Small intestine (tissue), 16 donors: ENCODE results near the gene RTL10. TPM values are rescaled to one million over a fixed set of nuclear protein-coding genes. Genes with fewer than 3 reads are reported as not detected.

Experiments used
- DNase-seq, 2 donors: peaks; one replicate each; pipeline versions ENCODE4 v3.0.0 to v3.0.0-alpha.2; 2013
- FAIRE-seq: peaks from 2 replicates; lab custom pipeline; 2012; peaks lifted over from hg19 to GRCh38; lab: Jason Lieb, UNC
- H3K27ac ChIP-seq, 3 donors: one replicate each; pipeline ENCODE4 v1.5.1; 2013; ENCODE audit warnings: low read length in 2 of 3, mild to moderate bottlenecking in 2 of 3, control low read depth in 1 of 3, inconsistent platforms in 1 of 3, low read depth in 1 of 3, moderate library complexity in 1 of 3
- H3K27me3 ChIP-seq, 3 donors: one replicate each; pipeline ENCODE4 v1.6.1; 2013; ENCODE audit warnings: low read length in 3 of 3, inconsistent platforms in 1 of 3; ENCODE audit not compliant: control insufficient read depth in 3 of 3, insufficient read depth in 3 of 3
- H3K36me3 ChIP-seq, 3 donors: one replicate each; pipeline ENCODE4 v1.6.1; 2013; ENCODE audit warnings: low read length in 3 of 3, inconsistent platforms in 1 of 3, low read depth in 1 of 3, mild to moderate bottlenecking in 1 of 3, moderate library complexity in 1 of 3; ENCODE audit not compliant: control insufficient read depth in 3 of 3, insufficient read depth in 2 of 3
- H3K4me1 ChIP-seq, 3 donors: one replicate each; pipeline ENCODE4 v1.6.1; 2013; ENCODE audit warnings: low read length in 2 of 3, inconsistent platforms in 1 of 3, low read depth in 1 of 3, mild to moderate bottlenecking in 1 of 3, moderate library complexity in 1 of 3; ENCODE audit not compliant: control insufficient read depth in 3 of 3, insufficient read depth in 2 of 3
- H3K4me3 ChIP-seq, 3 donors: one replicate each; pipeline ENCODE4 v1.5.1; 2013; ENCODE audit warnings: low read length in 3 of 3, control low read depth in 1 of 3, inconsistent platforms in 1 of 3, low read depth in 1 of 3, mild to moderate bottlenecking in 1 of 3, moderate library complexity in 1 of 3
- H3K9me3 ChIP-seq, 2 donors: one replicate each; pipeline ENCODE4 v1.6.1; 2013; ENCODE audit warnings: low read depth in 1 of 2, low read length in 1 of 2; ENCODE audit not compliant: control insufficient read depth in 2 of 2, insufficient read depth in 1 of 2
- WGBS, 3 donors: extraction: QIAGEN DNeasy Blood & Tissue Kit; methylation state at CpG; one replicate each; pipeline ENCODE4 v1.1.7; 2013; 5-methylcytosine and 5-hydroxymethylcytosine counted together
- long read RNA-seq, 10 donors: transcript quantifications; one replicate each; lab custom pipeline, GENCODE V29; 2026
- polyA plus RNA-seq, 4 donors: library from polyadenylated mRNA; stranded (reverse) in 3 of 4; unstranded in 1 of 4; fragments of 200-250 nt in 3 of 4; fragments of 120-200 nt in 1 of 4; gene quantifications; one replicate each; pipeline versions ENCODE4 v1.2.1 to v1.2.3, GENCODE V29; 2013
- donor health status: healthy with polysubstance abuse.
- donor health status: control.
- donor health status: control.
- donor health status: Bipolar disorder and iron deficiency.
- donor health status: healthy.

The RTL10 gene, protein sequence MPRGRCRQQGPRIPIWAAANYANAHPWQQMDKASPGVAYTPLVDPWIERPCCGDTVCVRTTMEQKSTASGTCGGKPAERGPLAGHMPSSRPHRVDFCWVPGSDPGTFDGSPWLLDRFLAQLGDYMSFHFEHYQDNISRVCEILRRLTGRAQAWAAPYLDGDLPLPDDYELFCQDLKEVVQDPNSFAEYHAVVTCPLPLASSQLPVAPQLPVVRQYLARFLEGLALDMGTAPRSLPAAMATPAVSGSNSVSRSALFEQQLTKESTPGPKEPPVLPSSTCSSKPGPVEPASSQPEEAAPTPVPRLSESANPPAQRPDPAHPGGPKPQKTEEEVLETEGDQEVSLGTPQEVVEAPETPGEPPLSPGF
- 10 to 100 TPM in 3 of 4 donors, 1 to 10 TPM in 1; 9.7 to 30.6 (median 22.3) TPM for polyA plus RNA-seq
- long read RNA-seq, donor 1, full-length matches to known transcripts: 9 of 9 reads
- long read RNA-seq, donor 1, partial matches to known transcripts: 0 of 9 reads
- long read RNA-seq, donor 1, other reads (novel, unspliced or antisense): 0 of 9 reads
- long read RNA-seq, donor 2, full-length matches to known transcripts: 2 of 2 reads
- long read RNA-seq, donor 2, partial matches to known transcripts: 0 of 2 reads
- long read RNA-seq, donor 2, other reads (novel, unspliced or antisense): 0 of 2 reads
- long read RNA-seq, donor 3, full-length matches to known transcripts: 3 of 3 reads
- long read RNA-seq, donor 3, partial matches to known transcripts: 0 of 3 reads
- long read RNA-seq, donor 3, other reads (novel, unspliced or antisense): 0 of 3 reads
- long read RNA-seq, donor 4: 0 reads
- long read RNA-seq, donor 5, full-length matches to known transcripts: 2 of 2 reads
- long read RNA-seq, donor 5, partial matches to known transcripts: 0 of 2 reads
- long read RNA-seq, donor 5, other reads (novel, unspliced or antisense): 0 of 2 reads
- long read RNA-seq, donor 6, full-length matches to known transcripts: 5 of 5 reads
- long read RNA-seq, donor 6, partial matches to known transcripts: 0 of 5 reads
- long read RNA-seq, donor 6, other reads (novel, unspliced or antisense): 0 of 5 reads
- long read RNA-seq, donor 7, full-length matches to known transcripts: 5 of 5 reads
- long read RNA-seq, donor 7, partial matches to known transcripts: 0 of 5 reads
- long read RNA-seq, donor 7, other reads (novel, unspliced or antisense): 0 of 5 reads
- long read RNA-seq, donor 8, full-length matches to known transcripts: 1 of 1 reads
- long read RNA-seq, donor 8, partial matches to known transcripts: 0 of 1 reads
- long read RNA-seq, donor 8, other reads (novel, unspliced or antisense): 0 of 1 reads
- long read RNA-seq, donor 9: 0 reads
- long read RNA-seq, donor 10, full-length matches to known transcripts: 4 of 4 reads
- long read RNA-seq, donor 10, partial matches to known transcripts: 0 of 4 reads
- long read RNA-seq, donor 10, other reads (novel, unspliced or antisense): 0 of 4 reads

DNA sequence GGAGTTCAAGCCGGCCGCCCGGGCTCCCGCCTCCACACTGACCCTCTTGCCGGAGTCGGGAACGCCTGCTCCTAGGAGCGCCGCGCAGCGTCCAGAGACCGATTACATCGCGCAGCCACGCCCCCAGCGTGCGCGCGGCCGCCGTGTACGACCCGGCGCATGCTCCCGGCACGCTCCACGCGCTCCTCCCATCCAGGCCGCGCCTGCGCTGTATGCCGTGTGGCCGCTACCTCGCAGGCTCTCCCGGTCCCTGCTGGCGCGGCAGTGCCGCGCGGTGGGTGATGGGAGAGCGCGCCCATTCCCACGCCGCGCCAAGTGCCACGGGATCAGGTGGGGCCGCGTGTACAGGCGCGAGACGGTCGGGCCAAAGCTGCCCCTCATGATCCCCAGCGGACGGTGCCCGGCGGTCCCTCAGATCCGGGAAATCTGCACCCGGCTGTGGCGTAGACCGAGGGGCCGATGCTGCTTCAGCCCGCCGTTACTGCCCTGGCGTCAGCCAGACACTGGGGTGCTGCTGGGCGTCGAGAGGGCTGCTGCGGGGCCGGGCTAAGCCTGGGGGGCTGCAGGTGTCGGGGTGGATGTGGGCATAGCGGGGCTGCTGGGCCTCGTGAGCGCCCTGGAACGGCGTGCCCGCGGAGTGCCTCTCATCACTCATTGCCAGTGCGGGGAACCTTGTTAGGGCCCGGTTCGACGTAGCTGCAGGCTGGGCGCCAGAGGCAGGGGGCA is at the start of gene RTL10, which contains the start of gene GNB1L:
Gene RTL10 (minus strand): TSS at position 97 of the 726 bp plus-strand sequence. CDS start 2,613 bp downstream, outside the sequence.
Gene GNB1L (minus strand): TSS at position 97 of the 726 bp plus-strand sequence. CDS start 33,519 bp downstream, outside the sequence.
- no peak for FAIRE-seq
- peak within 1 kb of the TSS; percentile 89 to 94 (median 93) for H3K27ac ChIP-seq

DNA sequence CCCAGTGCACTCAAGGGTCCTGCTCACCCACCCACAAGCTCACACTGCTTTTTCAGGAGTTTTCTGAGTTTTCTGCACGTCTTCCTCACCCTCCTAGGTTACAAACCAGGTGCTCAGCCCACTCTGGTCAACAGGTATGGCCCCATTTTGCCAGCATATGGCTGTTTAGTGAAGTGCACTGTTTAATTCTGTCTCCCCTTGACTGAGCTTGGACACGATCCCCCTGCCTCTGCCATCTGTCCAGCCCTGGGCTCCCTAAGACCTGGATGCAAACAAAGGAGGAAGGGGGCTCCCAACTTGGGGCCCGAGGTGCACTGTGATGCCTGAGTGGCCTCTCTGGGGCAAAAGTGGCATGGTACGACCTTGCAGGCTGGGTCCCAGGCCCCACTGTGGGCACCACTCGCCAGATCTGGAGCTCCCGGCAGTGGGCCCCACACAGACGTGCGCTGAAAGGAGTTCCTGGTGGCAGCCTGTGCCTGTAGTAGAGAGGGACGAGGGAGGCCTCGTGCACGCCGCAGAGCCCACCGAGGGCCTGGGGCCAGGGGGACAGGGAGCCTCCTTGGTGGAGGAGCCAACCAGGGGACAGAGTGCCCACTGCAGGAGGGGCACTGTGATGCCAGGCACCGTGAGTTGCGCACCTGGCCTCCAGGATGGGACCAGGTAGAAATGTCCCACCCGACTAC is 49.6 kb upstream of the RTL10 start:
- Histone ChIP-seq H3K27me3 (no peaks in the 10 kb centered on the region), H3K36me3 (peaks cover 0 to 56% (median 0%) of the 10 kb centered on the region in 3 donors), H3K4me3 (no peak overlapping the region), H3K4me1 (no peaks in the 10 kb centered on the region), H3K9me3 (no peaks in the 10 kb centered on the region), H3K27ac (no peak overlapping the region)
- FAIRE-seq (no peak), DNase-seq (no peak)
- 84 to 91% (median 90%) methylated on average over 16 of the region's 16 CpGs for WGBS, 3 donors

More for the DNA sequence above, at the start of gene RTL10, which contains the start of gene GNB1L:
- Histone ChIP-seq H3K4me1 (peaks cover 0 to 36% (median 10%) of the 10 kb centered on the region in 3 donors), H3K27me3 (no peaks in the 10 kb centered on the region), H3K36me3 (peaks cover 4 to 30% (median 4%) of the 10 kb centered on the region in 3 donors), H3K4me3 (peak within 1 kb of the TSS; percentile 70 to 94 (median 90)), H3K9me3 (no peaks in the 10 kb centered on the region)
- 0 to 1% (median 0%) methylated on average over 68 to 81 of the region's 81 CpGs for WGBS, 3 donors
- peak; percentile 96 to 100 for DNase-seq

DNA sequence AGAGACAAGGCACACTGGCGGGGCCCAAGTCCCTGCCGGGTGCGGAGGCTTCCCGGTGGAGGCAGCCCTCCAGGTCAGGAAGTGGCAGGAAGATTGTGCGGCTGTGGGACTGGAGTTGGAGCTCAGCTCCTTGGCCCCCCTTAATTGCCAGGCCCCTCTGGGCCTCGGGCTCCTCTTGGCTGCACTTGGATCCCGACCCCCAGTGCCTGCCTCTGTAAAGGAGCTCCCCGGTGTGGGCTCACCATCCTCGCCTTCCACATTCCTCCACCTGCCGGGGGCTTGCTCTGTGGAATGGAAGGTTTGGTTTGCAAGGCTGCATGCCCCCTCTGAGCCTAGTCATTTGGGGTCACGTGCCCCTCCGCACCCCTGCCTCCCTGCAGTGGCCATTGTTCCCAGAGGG is 48.8 kb upstream of the RTL10 start:
- Histone ChIP-seq H3K4me1 (no peaks in the 10 kb centered on the region), H3K4me3 (no peak overlapping the region), H3K9me3 (no peaks in the 10 kb centered on the region), H3K27me3 (no peaks in the 10 kb centered on the region), H3K27ac (no peak overlapping the region), H3K36me3 (peaks cover 0 to 63% (median 0%) of the 10 kb centered on the region in 3 donors)
- DNase-seq (no peak), FAIRE-seq (no peak)
- WGBS, 3 donors: 83 to 89% (median 88%) methylated on average over 7 to 12 of the region's 12 CpGs

DNA sequence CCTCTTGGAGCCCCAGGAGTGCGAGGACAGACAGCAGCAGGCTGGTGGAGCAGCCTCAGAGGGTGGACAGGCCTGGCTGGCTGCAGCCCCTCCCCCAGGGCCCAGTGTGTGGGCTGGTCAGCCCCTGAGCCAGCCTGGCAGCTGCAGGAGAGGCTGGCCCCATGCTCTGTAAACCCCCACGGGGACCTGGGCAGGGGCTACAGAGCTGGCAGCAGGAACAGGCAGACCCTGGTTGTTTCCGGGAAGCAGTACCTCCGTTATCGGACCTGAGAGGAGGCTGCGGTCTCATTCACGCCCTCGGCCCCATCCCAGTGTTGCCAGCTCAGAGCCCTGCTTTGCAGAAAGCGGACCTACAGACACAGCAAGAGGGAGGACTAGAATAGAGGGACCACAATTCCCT is 48.4 kb upstream of the RTL10 start:
- no peaks in the 10 kb centered on the region for H3K9me3 ChIP-seq
- no peak overlapping the region for H3K27ac ChIP-seq
- WGBS, 3 donors: 86 to 94% (median 93%) methylated on average over 9 of the region's 9 CpGs
- H3K4me3 ChIP-seq: no peak overlapping the region
- no peaks in the 10 kb centered on the region for H3K4me1 ChIP-seq
- H3K36me3 ChIP-seq: peaks cover 0 to 61% (median 1%) of the 10 kb centered on the region in 3 donors
- DNase-seq (no peak), FAIRE-seq (no peak)
- no peaks in the 10 kb centered on the region for H3K27me3 ChIP-seq

DNA sequence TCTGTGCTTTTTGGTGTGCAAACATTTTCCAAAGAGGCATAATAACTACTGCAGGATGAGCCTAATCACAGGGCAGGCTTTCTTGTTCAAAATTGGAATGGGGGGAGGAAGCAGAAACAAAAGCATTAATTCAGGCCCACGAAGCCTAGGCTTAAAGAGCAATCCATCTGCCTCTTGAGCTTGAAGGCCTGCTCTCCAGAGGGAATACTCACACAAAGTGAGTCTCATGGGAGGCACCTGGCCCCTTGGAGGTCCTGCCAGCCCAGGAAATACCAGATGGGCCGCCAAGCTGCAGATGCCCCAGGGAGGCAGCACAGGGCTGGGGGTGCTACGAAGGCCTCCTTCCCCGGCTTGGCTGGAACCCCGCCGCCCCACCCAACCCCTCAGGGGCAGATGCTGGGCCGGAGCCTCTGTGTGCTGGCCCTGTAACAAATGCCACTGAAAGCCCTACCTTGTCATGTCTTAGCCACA is 47.6 kb upstream of the RTL10 start:
- H3K4me1 ChIP-seq: no peaks in the 10 kb centered on the region
- WGBS, 3 donors: 91 to 95% (median 92%) methylated on average over 7 of the region's 7 CpGs
- DNase-seq (no peak), FAIRE-seq (no peak)
- no peaks in the 10 kb centered on the region for H3K9me3 ChIP-seq
- no peak overlapping the region for H3K4me3 ChIP-seq
- no peak overlapping the region for H3K27ac ChIP-seq
- H3K27me3 ChIP-seq: no peaks in the 10 kb centered on the region
- peaks cover 0 to 68% (median 2%) of the 10 kb centered on the region in 3 donors for H3K36me3 ChIP-seq

DNA sequence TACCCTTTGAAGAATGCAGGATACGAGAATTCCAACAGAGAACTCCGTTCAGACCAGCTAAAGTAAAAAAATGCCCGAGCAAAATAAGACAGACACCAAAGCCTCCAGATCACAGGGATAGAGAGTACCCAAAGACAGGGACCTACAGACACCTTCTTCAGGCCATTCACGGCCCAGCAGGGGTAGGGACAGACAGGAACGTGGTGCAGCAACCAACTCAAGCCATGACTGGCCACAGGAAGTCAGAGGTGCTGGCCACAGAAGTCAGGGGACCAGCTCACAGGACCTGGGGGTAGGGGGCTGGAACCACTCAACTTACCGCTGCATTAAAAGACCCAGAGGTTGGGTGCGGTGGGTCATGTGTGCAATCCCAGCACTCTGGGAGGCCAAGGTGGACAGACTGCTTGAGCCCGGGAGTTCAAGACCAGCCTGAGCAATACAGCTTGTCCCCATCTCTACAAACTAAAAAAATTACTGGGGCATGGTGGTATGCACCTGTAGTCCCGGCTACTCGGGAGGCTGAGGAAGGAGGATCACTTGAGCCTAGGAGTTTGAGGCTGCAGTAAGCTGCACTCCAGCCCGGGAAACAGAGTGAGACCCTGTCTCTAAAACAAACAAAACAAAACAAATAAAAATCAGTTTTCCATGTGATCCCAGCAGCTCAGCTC is 47.0 kb upstream of the RTL10 start:
- Histone ChIP-seq H3K27ac (no peak overlapping the region), H3K9me3 (no peaks in the 10 kb centered on the region), H3K36me3 (peaks cover 0 to 73% (median 2%) of the 10 kb centered on the region in 3 donors), H3K4me1 (no peaks in the 10 kb centered on the region), H3K4me3 (no peak overlapping the region), H3K27me3 (no peaks in the 10 kb centered on the region)
- FAIRE-seq: no peak
- DNase-seq: no peak
- WGBS, 3 donors: 87 to 93% (median 93%) methylated on average over 11 of the region's 11 CpGs
